SU-DHL-6 (cell line): ENCODE measurements around the gene ADARB2.

Experiments
- H2AFZ ChIP-seq: fragments of 200-600 bp; sonication (generic); 2 replicates; pipeline ENCODE4 v1.6.1; 2014; ENCODE audit warnings: low read depth, mild to moderate bottlenecking, moderate library complexity, mixed read lengths, antibody characterized with exemption, low read length; ENCODE audit not compliant: severe bottlenecking
- H3F3A ChIP-seq: fragments of 200-600 bp; shearing (Covaris generic); 2 replicates; pipeline ENCODE4 v1.6.0; 2016; ENCODE audit warnings: antibody characterized with exemption, mild to moderate bottlenecking; ENCODE audit not compliant: insufficient read depth
- H3K27ac ChIP-seq: fragments of 200-600 bp; sonication (generic); 2 replicates; pipeline ENCODE4 v1.5.1; 2016; ENCODE audit warnings: low read depth, mild to moderate bottlenecking, low read length, moderate library complexity, mixed read lengths
- H3K27me3 ChIP-seq: fragments of 200-600 bp; sonication (generic), shearing (Covaris generic); 2 replicates; pipeline ENCODE4 v1.6.0; 2014; ENCODE audit warnings: mild to moderate bottlenecking, low read length
- H3K36me3 ChIP-seq: fragments of 200-600 bp; sonication (generic); 2 replicates; pipeline ENCODE4 v1.6.1; 2014; ENCODE audit warnings: mild to moderate bottlenecking, low read length, mixed read lengths
- H3K4me2 ChIP-seq: fragments of 300-600, 200-600 bp; shearing (Covaris generic), sonication (generic); 2 replicates; pipeline ENCODE4 v1.6.0; 2014; ENCODE audit warnings: low read length, low read depth, mild to moderate bottlenecking; ENCODE audit not compliant: poor library complexity, severe bottlenecking
- H3K4me3 ChIP-seq: fragments of 200-600 bp; sonication (generic); 2 replicates; pipeline ENCODE4 v1.5.1; 2014; ENCODE audit warnings: antibody characterized with exemption, low read length, mild to moderate bottlenecking, mixed read lengths; ENCODE audit not compliant: insufficient read depth, poor library complexity, severe bottlenecking
- H3K79me2 ChIP-seq: fragments of 200-600 bp; sonication (generic); 2 replicates; pipeline ENCODE4 v1.6.1; 2014; ENCODE audit warnings: mild to moderate bottlenecking, low read length, moderate library complexity; ENCODE audit not compliant: insufficient read depth
- H3K9ac ChIP-seq: fragments of 200-600 bp; sonication (generic); 2 replicates; pipeline ENCODE4 v1.7.0; 2014; ENCODE audit warnings: mild to moderate bottlenecking, low read length
- H3K9me2 ChIP-seq: fragments of 200-600 bp; sonication (generic); replicated peaks from 2 replicates; pipeline ENCODE4 v1.6.1; 2014; ENCODE audit warnings: low read length; ENCODE audit not compliant: insufficient read depth
- H3K9me3 ChIP-seq: fragments of 200-600 bp; sonication (generic); 2 replicates; pipeline ENCODE4 v1.6.1; 2014; ENCODE audit warnings: low read length, mixed read lengths; ENCODE audit not compliant: insufficient read depth
- H4K20me1 ChIP-seq: fragments of 200-600 bp; sonication (generic); 2 replicates; pipeline ENCODE4 v1.6.1; 2014; ENCODE audit warnings: low read depth, mild to moderate bottlenecking, antibody characterized with exemption, low read length, moderate library complexity, mixed read lengths
- EZH2phosphoT487 ChIP-seq: fragments of 200-600 bp; sonication (generic), shearing (Covaris generic); conservative IDR thresholded peaks from 2 replicates; pipeline ENCODE4 v1.6.1; 2018; ENCODE audit warnings: mild to moderate bottlenecking, antibody characterized with exemption, low read length, moderate library complexity, mixed read lengths
- TF ChIP-seq, protein P1 (sequence below): fragments of 200-600 bp; sonication (generic); IDR thresholded peaks from one replicate; pipeline ENCODE4 v1.5.1; 2017; ENCODE audit warnings: antibody characterized with exemption, mild to moderate bottlenecking, low read length, moderate library complexity; ENCODE audit not compliant: insufficient read depth, poor library complexity, severe bottlenecking

ADARB2 gene

DNA sequence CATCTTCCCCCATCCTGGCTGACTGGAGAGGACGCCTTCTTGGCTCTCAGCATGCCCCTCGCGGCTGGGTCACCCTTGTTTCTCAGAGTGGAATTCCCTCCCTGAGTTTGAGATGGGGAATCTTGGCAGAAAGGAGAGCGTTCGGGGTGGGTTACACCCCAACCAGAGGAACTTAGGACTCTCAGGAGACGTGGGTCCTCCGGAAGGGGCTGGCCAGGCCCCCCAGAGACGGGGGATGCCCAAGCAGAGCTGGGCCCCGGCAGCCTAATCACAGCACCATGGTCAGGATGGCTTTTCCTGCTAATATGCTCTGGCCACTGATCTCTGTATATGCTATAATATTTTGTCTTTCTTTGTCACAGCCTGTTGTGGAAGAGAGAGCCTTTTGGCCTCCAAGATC lies 466.8 kb downstream of the ADARB2 start:
- H3K9me2 ChIP-seq, result no peaks in the 10 kb centered on the region
- no peaks in the 10 kb centered on the region for H3K79me2 ChIP-seq
- H3K4me2 ChIP-seq, result no peak overlapping the region
- H3K4me3 ChIP-seq, result no peak overlapping the region
- no peak overlapping the region for H2AFZ ChIP-seq
- no peaks in the 10 kb centered on the region for H3K27me3 ChIP-seq
- H3K36me3 ChIP-seq, result no peaks in the 10 kb centered on the region
- H3K27ac ChIP-seq, result no peak overlapping the region
- no peaks in the 10 kb centered on the region for H4K20me1 ChIP-seq
- TF ChIP-seq, protein P1, sequence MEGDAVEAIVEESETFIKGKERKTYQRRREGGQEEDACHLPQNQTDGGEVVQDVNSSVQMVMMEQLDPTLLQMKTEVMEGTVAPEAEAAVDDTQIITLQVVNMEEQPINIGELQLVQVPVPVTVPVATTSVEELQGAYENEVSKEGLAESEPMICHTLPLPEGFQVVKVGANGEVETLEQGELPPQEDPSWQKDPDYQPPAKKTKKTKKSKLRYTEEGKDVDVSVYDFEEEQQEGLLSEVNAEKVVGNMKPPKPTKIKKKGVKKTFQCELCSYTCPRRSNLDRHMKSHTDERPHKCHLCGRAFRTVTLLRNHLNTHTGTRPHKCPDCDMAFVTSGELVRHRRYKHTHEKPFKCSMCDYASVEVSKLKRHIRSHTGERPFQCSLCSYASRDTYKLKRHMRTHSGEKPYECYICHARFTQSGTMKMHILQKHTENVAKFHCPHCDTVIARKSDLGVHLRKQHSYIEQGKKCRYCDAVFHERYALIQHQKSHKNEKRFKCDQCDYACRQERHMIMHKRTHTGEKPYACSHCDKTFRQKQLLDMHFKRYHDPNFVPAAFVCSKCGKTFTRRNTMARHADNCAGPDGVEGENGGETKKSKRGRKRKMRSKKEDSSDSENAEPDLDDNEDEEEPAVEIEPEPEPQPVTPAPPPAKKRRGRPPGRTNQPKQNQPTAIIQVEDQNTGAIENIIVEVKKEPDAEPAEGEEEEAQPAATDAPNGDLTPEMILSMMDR, result no peak
- no peak for TF ChIP-seq EZH2phosphoT487
- H3K9me3 ChIP-seq, result no peaks in the 10 kb centered on the region
- H3F3A ChIP-seq, result no peaks in the 10 kb centered on the region
- H3K9ac ChIP-seq, result no peak overlapping the region

DNA sequence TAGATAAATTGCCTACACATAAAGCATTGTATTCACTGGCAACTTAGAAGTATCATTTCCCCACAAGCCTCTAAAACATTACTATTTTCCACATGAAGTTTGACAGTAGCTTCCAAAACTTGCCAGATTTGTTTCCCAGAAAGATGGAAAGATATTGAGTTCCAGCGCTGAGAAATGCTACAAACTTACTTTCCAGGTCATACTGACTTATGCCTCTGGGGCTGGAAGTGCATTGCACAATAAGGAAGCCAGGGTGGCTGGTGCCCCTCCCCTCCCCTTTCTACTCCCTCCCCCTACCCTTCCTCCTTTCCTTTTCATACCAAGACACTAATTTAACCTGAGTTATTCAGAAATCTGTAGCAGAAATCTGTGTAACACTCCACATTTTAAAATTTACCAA lies 468.5 kb downstream of the ADARB2 start:
- no peak overlapping the region for H3K4me2 ChIP-seq

GRCh38 chr10:1267568-1267967 lies 469.8 kb downstream of the ADARB2 start:
- H3K27me3 ChIP-seq, result no peaks in the 10 kb centered on the region
- no peak overlapping the region for H3K4me3 ChIP-seq
- no peak overlapping the region for H3K9ac ChIP-seq
- TF ChIP-seq EZH2phosphoT487, result no peak
- TF ChIP-seq, protein P1, result no peak
- no peaks in the 10 kb centered on the region for H3K9me2 ChIP-seq
- no peak overlapping the region for H3K4me2 ChIP-seq
- no peaks in the 10 kb centered on the region for H3K9me3 ChIP-seq
- H4K20me1 ChIP-seq, result no peaks in the 10 kb centered on the region
- H3K79me2 ChIP-seq, result no peaks in the 10 kb centered on the region
- no peak overlapping the region for H2AFZ ChIP-seq
- H3F3A ChIP-seq, result no peaks in the 10 kb centered on the region
- no peak overlapping the region for H3K27ac ChIP-seq
- H3K36me3 ChIP-seq, result no peaks in the 10 kb centered on the region

More for the DNA sequence above, 468.5 kb downstream of the ADARB2 start:
- no peaks in the 10 kb centered on the region for H3K36me3 ChIP-seq
- no peak for TF ChIP-seq EZH2phosphoT487
- TF ChIP-seq, protein P1, result no peak
- H3F3A ChIP-seq, result no peaks in the 10 kb centered on the region
- H3K9me3 ChIP-seq, result no peaks in the 10 kb centered on the region
- no peaks in the 10 kb centered on the region for H4K20me1 ChIP-seq
- no peaks in the 10 kb centered on the region for H3K79me2 ChIP-seq
- H3K4me3 ChIP-seq, result no peak overlapping the region
- H3K27me3 ChIP-seq, result no peaks in the 10 kb centered on the region
- H3K9me2 ChIP-seq, result no peaks in the 10 kb centered on the region
- no peak overlapping the region for H3K27ac ChIP-seq
- H3K9ac ChIP-seq, result no peak overlapping the region
- no peak overlapping the region for H2AFZ ChIP-seq

GRCh38 chr10:1267148-1267547 lies 470.2 kb downstream of the ADARB2 start:
- no peak overlapping the region for H3K9ac ChIP-seq
- H3K79me2 ChIP-seq, result no peaks in the 10 kb centered on the region
- H3K4me3 ChIP-seq, result no peak overlapping the region
- H3K27me3 ChIP-seq, result no peaks in the 10 kb centered on the region
- H3K36me3 ChIP-seq, result no peaks in the 10 kb centered on the region
- no peak overlapping the region for H2AFZ ChIP-seq
- no peaks in the 10 kb centered on the region for H3F3A ChIP-seq
- H4K20me1 ChIP-seq, result no peaks in the 10 kb centered on the region
- no peaks in the 10 kb centered on the region for H3K9me2 ChIP-seq
- no peak overlapping the region for H3K4me2 ChIP-seq
- TF ChIP-seq, protein P1, result no peak
- no peak for TF ChIP-seq EZH2phosphoT487
- no peaks in the 10 kb centered on the region for H3K9me3 ChIP-seq
- H3K27ac ChIP-seq, result no peak overlapping the region
